ENCODE data around the gene CAMKMT. TPM values are rescaled to one million over a fixed set of nuclear protein-coding genes. Genes with fewer than 3 reads are reported as not detected.

CAMKMT gene
- total RNA-seq, 2 donors from 2014 or later: 3.6 to 4.6 TPM

DNA sequence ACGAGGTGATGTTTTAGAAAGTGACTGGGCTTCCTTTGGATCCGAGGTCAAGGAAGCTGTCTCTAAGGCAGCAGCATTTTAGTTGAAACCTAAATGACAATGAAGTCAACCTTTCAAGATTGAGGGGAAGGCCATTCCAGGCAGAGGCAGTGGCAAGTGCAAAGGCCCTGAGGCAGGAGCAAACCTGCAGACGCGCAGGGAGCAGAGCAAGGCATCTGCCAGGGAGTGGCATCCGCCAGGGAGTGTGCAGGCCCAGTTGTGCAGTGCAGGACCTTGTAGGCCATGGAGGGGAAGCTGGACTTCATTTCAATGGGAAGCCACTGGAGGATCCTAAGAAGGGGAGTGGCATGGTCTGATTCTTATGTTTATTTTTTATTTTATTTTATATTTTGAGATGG is 425.1 kb downstream of the CAMKMT start:
- Histone ChIP-seq H3K27me3 (no peaks in the 10 kb centered on the region), H3K4me1 (no peaks in the 10 kb centered on the region), H3K27ac (no peak overlapping the region), H3K36me3 (no peaks in the 10 kb centered on the region), H3K9me3 (no peaks in the 10 kb centered on the region), H3K4me3 (no peak overlapping the region)
- no peak for DNase-seq (ENCODE audit: low spot score)
- TF ChIP-seq, protein P1, sequence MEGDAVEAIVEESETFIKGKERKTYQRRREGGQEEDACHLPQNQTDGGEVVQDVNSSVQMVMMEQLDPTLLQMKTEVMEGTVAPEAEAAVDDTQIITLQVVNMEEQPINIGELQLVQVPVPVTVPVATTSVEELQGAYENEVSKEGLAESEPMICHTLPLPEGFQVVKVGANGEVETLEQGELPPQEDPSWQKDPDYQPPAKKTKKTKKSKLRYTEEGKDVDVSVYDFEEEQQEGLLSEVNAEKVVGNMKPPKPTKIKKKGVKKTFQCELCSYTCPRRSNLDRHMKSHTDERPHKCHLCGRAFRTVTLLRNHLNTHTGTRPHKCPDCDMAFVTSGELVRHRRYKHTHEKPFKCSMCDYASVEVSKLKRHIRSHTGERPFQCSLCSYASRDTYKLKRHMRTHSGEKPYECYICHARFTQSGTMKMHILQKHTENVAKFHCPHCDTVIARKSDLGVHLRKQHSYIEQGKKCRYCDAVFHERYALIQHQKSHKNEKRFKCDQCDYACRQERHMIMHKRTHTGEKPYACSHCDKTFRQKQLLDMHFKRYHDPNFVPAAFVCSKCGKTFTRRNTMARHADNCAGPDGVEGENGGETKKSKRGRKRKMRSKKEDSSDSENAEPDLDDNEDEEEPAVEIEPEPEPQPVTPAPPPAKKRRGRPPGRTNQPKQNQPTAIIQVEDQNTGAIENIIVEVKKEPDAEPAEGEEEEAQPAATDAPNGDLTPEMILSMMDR (IDR thresholded peaks at IDR 0.05): no peak

DNA sequence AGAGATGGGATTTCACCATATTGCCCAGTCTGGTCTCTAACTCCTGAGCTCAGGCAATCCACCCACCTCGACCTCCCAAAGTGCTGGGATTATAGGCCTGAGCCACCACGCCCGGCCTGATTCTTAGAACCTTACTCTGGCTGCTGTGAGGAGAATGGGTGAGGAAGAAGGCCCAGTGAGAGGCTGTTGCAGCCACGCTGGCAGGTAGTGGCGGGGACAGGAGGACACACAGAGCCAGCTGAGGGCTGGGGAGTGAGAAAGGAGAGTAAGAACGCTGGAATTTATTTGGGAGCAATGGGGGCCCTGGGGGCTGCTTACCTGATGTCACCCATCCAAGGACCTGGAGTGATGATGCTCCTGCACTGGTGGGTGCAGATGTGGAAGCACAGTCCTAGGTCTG is 425.9 kb downstream of the CAMKMT start:
- Histone ChIP-seq H3K36me3 (no peaks in the 10 kb centered on the region), H3K4me1 (no peaks in the 10 kb centered on the region), H3K27ac (no peak overlapping the region), H3K27me3 (no peaks in the 10 kb centered on the region), H3K9me3 (no peaks in the 10 kb centered on the region), H3K4me3 (no peak overlapping the region)
- TF ChIP-seq, protein P1 (IDR thresholded peaks at IDR 0.05): no peak
- DNase-seq (ENCODE audit: low spot score): no peak

DNA sequence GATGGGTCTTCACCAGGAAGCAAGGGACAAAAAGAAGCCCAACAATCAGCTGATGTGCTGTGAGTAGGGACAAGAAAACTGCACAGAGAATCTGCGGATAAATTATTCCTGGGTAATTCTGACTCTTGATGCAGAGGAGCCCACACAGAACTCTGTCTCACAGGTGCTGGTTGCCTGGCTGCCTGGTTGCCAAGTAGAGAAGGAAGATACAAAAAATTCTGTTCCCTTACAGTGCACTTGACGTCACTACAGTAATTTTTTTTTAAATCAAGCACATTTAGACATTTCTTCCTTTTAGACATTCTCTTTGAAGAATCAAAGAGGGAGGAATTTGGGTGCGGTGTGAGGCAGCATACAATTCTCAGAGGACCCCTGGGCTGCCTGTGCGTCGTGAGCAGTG is 427.7 kb downstream of the CAMKMT start:
- Histone ChIP-seq H3K4me1 (no peaks in the 10 kb centered on the region), H3K36me3 (no peaks in the 10 kb centered on the region), H3K27ac (no peak overlapping the region), H3K9me3 (no peaks in the 10 kb centered on the region), H3K4me3 (no peak overlapping the region), H3K27me3 (no peaks in the 10 kb centered on the region)
- DNase-seq (ENCODE audit: low spot score): no peak
- TF ChIP-seq, protein P1 (IDR thresholded peaks at IDR 0.05): no peak

DNA sequence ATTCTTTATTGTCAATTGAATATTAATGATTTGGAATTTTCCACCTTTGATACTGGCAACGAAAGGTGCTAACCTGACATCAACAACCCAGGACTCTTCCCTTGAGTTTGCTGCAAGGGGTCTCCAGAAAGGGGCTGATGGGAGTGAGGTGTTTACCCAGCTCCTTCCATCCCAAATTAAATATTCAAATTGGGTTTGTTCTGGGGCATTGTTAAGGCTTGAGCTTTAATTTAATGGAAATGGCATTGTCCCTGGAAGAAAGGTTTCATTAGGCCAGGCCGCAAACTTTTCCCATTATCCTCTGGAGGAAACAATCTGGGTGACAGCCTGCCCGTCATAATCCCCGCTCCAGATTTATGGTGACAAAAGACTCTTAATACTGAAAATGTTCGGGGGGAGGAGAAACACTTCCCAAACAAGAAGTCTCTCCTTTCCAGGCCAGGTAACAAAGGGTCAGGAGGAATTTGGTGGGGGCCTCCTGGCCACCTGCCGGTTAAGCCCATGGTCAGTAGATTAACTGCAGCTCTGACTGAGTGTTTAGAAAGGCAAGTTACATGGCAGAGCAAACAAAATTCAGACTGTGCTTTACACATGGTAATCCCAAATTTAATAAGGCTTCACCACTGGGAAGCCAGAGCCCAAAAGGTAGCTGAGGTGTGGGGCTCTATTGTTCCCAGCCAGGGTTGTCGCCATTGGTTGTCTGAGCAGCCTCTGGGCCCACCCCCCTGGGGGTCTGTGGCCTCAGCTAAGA is 428.4 kb downstream of the CAMKMT start:
- H3K27ac ChIP-seq: no peak overlapping the region
- TF ChIP-seq, protein P1 (IDR thresholded peaks at IDR 0.05): no peak
- H3K4me1 ChIP-seq: no peaks in the 10 kb centered on the region
- H3K36me3 ChIP-seq: no peaks in the 10 kb centered on the region
- no peak for DNase-seq (ENCODE audit: low spot score)
- no peaks in the 10 kb centered on the region for H3K9me3 ChIP-seq
- no peak overlapping the region for H3K4me3 ChIP-seq
- no peaks in the 10 kb centered on the region for H3K27me3 ChIP-seq

DNA sequence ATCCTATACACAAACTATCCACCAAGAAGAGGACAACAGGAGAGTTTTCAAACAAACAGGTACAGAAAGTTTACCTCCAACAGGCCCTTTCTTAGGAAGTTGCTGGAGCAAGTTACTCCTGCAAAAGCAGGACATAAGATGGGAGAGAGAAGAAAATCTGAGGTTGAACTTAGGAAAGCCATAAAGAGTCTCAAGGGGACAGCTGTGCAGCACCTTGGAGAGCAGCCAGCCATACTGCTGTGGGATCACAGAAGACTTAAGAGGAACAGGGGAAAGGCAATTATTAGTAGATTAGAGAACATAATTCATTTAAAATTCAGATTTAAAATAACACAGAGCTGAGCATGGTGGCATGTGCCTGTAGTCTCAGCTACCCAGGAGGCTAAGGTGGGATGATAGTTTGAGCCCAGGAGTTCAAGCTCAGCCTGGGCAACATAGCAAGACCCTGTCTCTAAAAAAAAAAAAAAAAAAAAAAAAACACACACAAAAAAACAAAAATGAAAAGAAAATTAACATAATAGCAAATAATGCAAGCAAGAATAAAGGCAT is 431.6 kb downstream of the CAMKMT start:
- no peaks in the 10 kb centered on the region for H3K36me3 ChIP-seq
- no peaks in the 10 kb centered on the region for H3K27me3 ChIP-seq
- no peaks in the 10 kb centered on the region for H3K4me1 ChIP-seq
- H3K9me3 ChIP-seq: no peaks in the 10 kb centered on the region
- DNase-seq (ENCODE audit: low spot score): peak; percentile 32
- H3K4me3 ChIP-seq: no peak overlapping the region
- TF ChIP-seq, protein P1 (IDR thresholded peaks at IDR 0.05): no peak
- H3K27ac ChIP-seq: no peak overlapping the region

All from right atrium auricular region (tissue), 2 donors.